Omental fat pad (tissue), 4 donors: ENCODE measurements around the gene MALRD1. TPM values are rescaled to one million over a fixed set of nuclear protein-coding genes. Genes with fewer than 3 reads are reported as not detected.

Experiments used
- ATAC-seq: fragments of 150-250 bp; one replicate; pipeline ENCODE4 v1.9.1; 2016; ENCODE audit warnings: mild to moderate bottlenecking, moderate library complexity; ENCODE audit not compliant: low FRiP score
- DNase-seq: peaks from one replicate; pipeline ENCODE4 v3.0.0-alpha.2; 2019; ENCODE audit warnings: low spot score
- CTCF ChIP-seq, 3 donors: fragments of 450-650 bp; IDR thresholded peaks; one replicate each; pipeline ENCODE4 v1.5.1; 2016 to 2017; ENCODE audit warnings: antibody characterized with exemption in 3 of 3, mild to moderate bottlenecking in 3 of 3, moderate library complexity in 2 of 3
- total RNA-seq, 4 donors: library from RNA; depleted of rRNA; stranded (reverse); fragments of >200 nt; gene quantifications; one replicate each; pipeline ENCODE4 v1.1.0, GENCODE V29; 2016

MALRD1 gene
- total RNA-seq = 1 to 10 TPM in 3 of 4 donors, under 1 TPM in 1; 0.93 to 2.4 (median 1.4) TPM

- no peak for ATAC-seq
- DNase-seq = no peak
- no peak for TF ChIP-seq CTCF (IDR thresholded peaks at IDR 0.05)
These were observed at the start of gene MALRD1 for GRCh38 chr10:19048489-19048888. MALRD1 (plus strand) TSS chr10:19048801; CDS start chr10:19048939, 138 bp downstream.

GRCh38 chr10:19003341-19003740, 45.3 kb upstream of the MALRD1 start:
- DNase-seq (no peak), ATAC-seq (no peak)
- no peak for TF ChIP-seq CTCF (IDR thresholded peaks at IDR 0.05)

GRCh38 chr10:19012111-19012510, 36.5 kb upstream of the MALRD1 start:
- TF ChIP-seq CTCF (IDR thresholded peaks at IDR 0.05) = no peak
- ATAC-seq (no peak), DNase-seq (no peak)

GRCh38 chr10:19014034-19014433, 34.6 kb upstream of the MALRD1 start:
- no peak for TF ChIP-seq CTCF (IDR thresholded peaks at IDR 0.05)
- ATAC-seq = no peak
- no peak for DNase-seq

GRCh38 chr10:19014498-19014897, 34.1 kb upstream of the MALRD1 start:
- TF ChIP-seq CTCF (IDR thresholded peaks at IDR 0.05) = no peak
- ATAC-seq = no peak
- DNase-seq = no peak

- TF ChIP-seq CTCF (IDR thresholded peaks at IDR 0.05) = no peak
- ATAC-seq (no peak), DNase-seq (no peak)
These were observed 31.3 kb upstream of the MALRD1 start for GRCh38 chr10:19017116-19017890.

- no peak for ATAC-seq
- no peak for DNase-seq
- no peak for TF ChIP-seq CTCF (IDR thresholded peaks at IDR 0.05)
These were observed 27.4 kb upstream of the MALRD1 start for GRCh38 chr10:19021162-19021561.
